Hypothalamus (tissue), 51 donors: Measurements from ENCODE around the gene KIF26B.

Experiments
- DNase-seq, 51 donors: peaks; one replicate each; lab custom pipeline; 2025; lab: John Stamatoyannopoulos, UW

The KIF26B gene

GRCh38 chr1:245483247-245483646, 328.5 kb downstream of the KIF26B start:
- DNase-seq, result no peak

- no peak for DNase-seq
Observed at GRCh38 chr1:245484176-245484575, 329.4 kb downstream of the KIF26B start.

GRCh38 chr1:245485996-245486395, 331.2 kb downstream of the KIF26B start:
- no peak for DNase-seq

GRCh38 chr1:245486775-245487470, 332.1 kb downstream of the KIF26B start:
- DNase-seq, result no peak

GRCh38 chr1:245488346-245489129, 333.8 kb downstream of the KIF26B start:
- DNase-seq, result no peak

- no peak for DNase-seq
Observed at GRCh38 chr1:245489838-245490237, 335.1 kb downstream of the KIF26B start.

- no peak for DNase-seq
Observed at GRCh38 chr1:245493029-245493428, 338.2 kb downstream of the KIF26B start.

- DNase-seq, result no peak
Observed at GRCh38 chr1:245495681-245496080, 340.9 kb downstream of the KIF26B start.

- DNase-seq, result peak in 1 of 51 donors; percentile 5
Observed at GRCh38 chr1:245500546-245500945, 345.8 kb downstream of the KIF26B start.

GRCh38 chr1:245501633-245502032, 346.8 kb downstream of the KIF26B start:
- DNase-seq, result peak in 1 of 51 donors; percentile 8

GRCh38 chr1:245503548-245503947, 348.8 kb downstream of the KIF26B start:
- no peak for DNase-seq

- DNase-seq, result no peak
Observed at GRCh38 chr1:245510144-245510543, 355.4 kb downstream of the KIF26B start.

- DNase-seq, result peak in 3 of 51 donors; percentile 9 to 34 (median 32)
Observed at GRCh38 chr1:245512181-245512888, 357.6 kb downstream of the KIF26B start.

GRCh38 chr1:245512980-245513578, 358.3 kb downstream of the KIF26B start:
- DNase-seq, result peak in 13 of 51 donors; percentile 4 to 34 (median 14)

- DNase-seq, result no peak
Observed at GRCh38 chr1:245516284-245516759, 361.5 kb downstream of the KIF26B start.

GRCh38 chr1:245520611-245521010, 365.8 kb downstream of the KIF26B start:
- DNase-seq, result no peak

GRCh38 chr1:245526141-245526540, 371.4 kb downstream of the KIF26B start:
- DNase-seq, result no peak

- DNase-seq, result no peak
Observed at GRCh38 chr1:245528258-245528635, 373.5 kb downstream of the KIF26B start.

- no peak for DNase-seq
Observed at GRCh38 chr1:245530937-245531336, 376.2 kb downstream of the KIF26B start.

- DNase-seq, result no peak
Observed at GRCh38 chr1:245537992-245538391, 383.2 kb downstream of the KIF26B start.

- no peak for DNase-seq
Observed at GRCh38 chr1:245538671-245539070, 383.9 kb downstream of the KIF26B start.
